ENCODE results near the gene ALDH18A1.

- TF ChIP-seq CTCF (conservative IDR thresholded peaks at IDR 0.05 in 1 of 2, IDR thresholded peaks at IDR 0.05 in 1 of 2; ENCODE audit: extremely low read depth in 1 of 2, insufficient read depth in 1 of 2, low read depth in 1 of 2, low read length in 2 of 2) (no peak), EZH2 (IDR thresholded peaks at IDR 0.05; ENCODE audit: borderline replicate concordance, low read length) (no peak)
These were observed 95.2 kb downstream of the ALDH18A1 start, which contains the start of gene SORBS1 for GRCh38 chr10:95561177-95561863.
